ENCODE measurements around the gene CORO2B. TPM values are rescaled to one million over a fixed set of nuclear protein-coding genes. Genes with fewer than 3 reads are reported as not detected.
"Not testable (repeated sequence)": the region's sequence is repeated elsewhere in the genome, so short reads cannot be mapped to it uniquely, and the experiment has no call there.

CORO2B gene
- total RNA-seq, 1 donor from 2014 or later = 2.7 TPM

DNA sequence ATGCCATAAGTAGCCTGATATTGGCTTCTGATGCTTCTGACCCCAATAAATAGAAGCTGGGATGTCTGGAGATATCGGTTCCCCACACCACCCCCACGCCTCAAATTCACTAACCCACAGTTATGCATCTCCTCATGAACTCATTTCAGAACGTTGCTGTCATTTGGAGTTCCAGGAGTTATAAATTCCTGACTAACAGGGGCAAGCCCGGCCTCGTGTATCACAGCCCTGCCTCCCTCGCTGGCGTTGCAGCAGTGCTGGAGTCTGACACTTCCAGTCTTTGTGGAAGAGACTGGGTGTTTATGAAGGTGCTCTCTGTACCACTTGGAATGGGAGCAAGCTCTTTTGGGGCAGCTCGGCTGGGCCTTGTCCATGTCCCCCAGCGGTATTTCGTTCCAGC lies 140.9 kb downstream of the CORO2B start:
- intact Hi-C loops (cut with DNase I) = no loop called here
- DNase-seq (ENCODE audit: low spot score) = no peak

- no peak for DNase-seq (ENCODE audit: low spot score)
- intact Hi-C loops (cut with DNase I) = no loop called here
Observed at GRCh38 chr15:68721886-68722285, 143.1 kb downstream of the CORO2B start.

DNA sequence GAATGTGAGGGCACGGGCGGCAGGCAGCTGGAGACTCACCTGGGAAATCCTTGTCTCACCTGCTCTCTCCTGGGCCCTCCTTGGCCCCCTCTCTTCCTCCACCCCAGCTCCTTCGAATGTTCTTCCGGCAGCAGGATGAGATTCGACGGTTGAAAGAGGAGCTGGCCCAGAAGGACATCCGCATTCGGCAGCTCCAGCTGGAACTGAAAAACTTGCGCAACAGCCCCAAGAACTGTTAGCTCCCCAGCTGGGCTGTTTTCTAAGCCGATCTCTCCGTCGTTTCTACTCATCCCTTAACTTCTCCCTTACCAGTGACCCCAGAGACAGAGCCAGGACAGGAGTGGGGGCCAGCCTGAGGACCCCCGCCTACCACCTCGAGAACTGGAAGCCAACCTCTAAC lies 146.9 kb downstream of the CORO2B start:
- intact Hi-C loops (cut with DNase I) = loop anchor here (5.0 kb wide), 1 partner anchor 168 kb away; no protein-coding TSS in a partner anchor
- peak; percentile 82 for DNase-seq (ENCODE audit: low spot score)

DNA sequence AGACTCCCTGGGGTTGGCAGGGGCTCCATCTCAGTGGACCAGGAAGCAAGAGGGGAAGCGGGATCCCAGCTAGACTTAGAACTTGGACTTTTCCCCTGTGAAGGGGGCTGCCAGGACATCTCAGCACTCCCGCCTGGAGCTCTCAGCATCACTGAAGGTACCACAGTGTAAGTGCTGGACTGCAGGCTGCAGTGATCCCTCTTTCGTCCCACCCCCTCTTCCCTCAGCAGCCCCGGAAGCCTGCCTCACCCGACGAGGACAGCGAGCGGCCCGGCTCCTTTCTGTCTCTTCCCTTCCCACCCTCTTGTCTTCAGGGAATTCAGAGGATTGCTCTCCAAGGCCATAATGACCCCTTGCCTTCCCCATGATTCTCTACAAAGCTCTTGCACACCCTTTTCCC lies 147.5 kb downstream of the CORO2B start:
- peak; percentile 69 for DNase-seq (ENCODE audit: low spot score)
- intact Hi-C loops (cut with DNase I) = loop anchor here (5.0 kb wide), 1 partner anchor 169 kb away; no protein-coding TSS in a partner anchor

DNA sequence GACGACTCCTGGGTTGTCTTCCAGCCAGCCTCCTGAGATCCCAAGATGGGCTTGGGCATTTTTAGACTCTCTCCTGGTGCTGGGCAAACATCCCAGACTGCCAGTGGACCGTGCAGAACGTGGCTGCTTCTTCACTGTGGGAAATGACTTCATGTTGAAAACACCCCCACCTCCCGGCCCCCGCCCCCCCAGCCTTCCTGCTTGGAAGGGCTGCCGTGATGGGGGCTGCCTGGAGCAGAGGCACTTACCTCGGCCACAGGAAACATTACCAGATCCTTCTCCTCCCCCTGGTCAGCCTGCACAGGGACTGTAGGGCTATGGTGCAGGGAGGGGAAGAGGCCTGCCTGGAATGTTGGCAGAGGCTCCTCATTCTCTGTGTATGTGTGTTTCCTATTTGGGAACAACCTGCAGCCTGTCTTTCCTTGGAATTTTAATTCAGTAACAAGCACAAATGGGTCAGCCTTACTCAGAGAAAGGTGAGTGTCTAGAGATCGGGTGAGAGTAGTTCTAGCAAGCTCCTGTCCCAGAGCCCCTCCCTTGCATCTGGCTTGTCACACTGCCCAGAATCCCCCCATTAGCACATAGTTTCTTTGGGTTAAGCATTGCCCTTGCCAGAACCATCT lies 151.1 kb downstream of the CORO2B start:
- intact Hi-C loops (cut with DNase I) = loop anchor here (2.0 to 5.0 kb wide), 3 partner anchors 25 to 173 kb away; partner anchors contain the start of gene ANP32A
- peak; percentile 80 for DNase-seq (ENCODE audit: low spot score)

DNA sequence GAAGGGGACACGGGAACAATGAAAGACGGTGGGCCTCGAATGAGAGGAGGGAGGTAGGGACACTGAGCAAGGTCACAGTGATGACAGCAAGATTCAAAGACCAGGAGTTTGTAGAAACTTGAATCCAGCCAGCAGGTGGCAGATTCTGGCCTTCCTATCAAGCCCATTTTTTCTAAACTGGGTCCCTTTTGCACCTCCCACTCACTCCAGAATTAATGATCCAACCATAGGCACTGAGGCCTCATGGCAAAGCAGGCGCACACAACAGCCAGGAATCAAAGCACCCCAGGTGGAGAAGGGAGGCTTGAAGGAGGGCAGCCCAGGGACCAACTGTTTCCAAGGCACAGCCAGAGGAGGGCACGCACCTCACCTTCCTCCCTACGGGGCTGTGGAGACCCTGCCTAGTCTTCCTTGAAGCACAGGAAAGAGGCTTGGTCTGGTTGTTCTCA lies 151.7 kb downstream of the CORO2B start:
- DNase-seq (ENCODE audit: low spot score) = peak; percentile 70
- intact Hi-C loops (cut with DNase I) = loop anchor here (2.0 to 5.0 kb wide), 2 partner anchors 26 to 92 kb away; partner anchors contain the start of gene ANP32A

GRCh38 chr15:68730976-68731897 lies 152.4 kb downstream of the CORO2B start:
- DNase-seq (ENCODE audit: low spot score) = peak; percentile 77
- intact Hi-C loops (cut with DNase I) = loop anchor here (2.0 to 5.0 kb wide), 2 partner anchors 26 to 91 kb away; partner anchors contain the start of gene ANP32A

DNA sequence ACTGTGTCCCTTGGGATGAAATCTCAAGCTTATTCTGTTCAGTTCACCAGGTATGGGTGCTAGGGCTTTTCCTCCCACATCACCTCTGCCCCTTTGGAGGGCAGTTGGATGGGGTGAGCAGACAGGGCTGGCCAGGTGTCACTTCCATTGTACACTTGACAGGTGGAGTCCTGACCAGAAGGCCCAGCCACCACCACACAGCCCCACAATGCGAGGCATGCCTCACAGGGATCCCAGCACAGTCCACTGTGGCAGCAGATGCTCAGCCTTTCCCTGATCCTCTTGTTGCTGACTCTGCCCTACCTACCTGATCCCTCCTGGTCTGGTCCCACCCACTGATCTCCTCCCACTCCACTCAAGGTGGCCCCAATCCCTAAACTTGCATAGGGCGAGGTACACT lies 153.7 kb downstream of the CORO2B start:
- DNase-seq (ENCODE audit: low spot score) = peak; percentile 66
- intact Hi-C loops (cut with DNase I) = loop anchor here (1.0 to 5.0 kb wide), 2 partner anchors 90 to 143 kb away; partner anchors contain the start of gene ANP32A

DNA sequence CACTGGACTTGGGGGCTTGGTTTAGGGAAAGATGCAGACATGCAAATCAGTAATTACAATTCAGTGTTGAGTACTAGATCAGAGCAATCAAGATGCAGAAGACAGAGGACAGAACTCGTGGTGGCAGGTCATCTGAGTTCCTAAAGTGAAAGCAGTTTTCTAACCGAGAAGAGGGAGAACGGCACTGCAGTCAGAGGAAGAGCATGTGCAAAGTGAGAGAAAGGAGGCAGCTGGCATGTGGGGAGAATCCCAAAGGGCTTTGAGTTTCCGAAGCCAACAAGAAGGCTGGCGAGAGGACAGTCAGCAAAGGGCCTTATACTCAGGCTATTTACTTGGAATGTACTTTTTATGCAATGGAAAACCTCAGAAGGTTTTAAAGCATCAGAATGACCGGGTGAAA lies 154.9 kb downstream of the CORO2B start:
- DNase-seq (ENCODE audit: low spot score) = peak; percentile 19
- intact Hi-C loops (cut with DNase I) = loop anchor here (5.0 kb wide), 1 partner anchor 89 kb away; the partner anchor contains the start of gene ANP32A

GRCh38 chr15:68734352-68734751 lies 155.6 kb downstream of the CORO2B start:
- intact Hi-C loops (cut with DNase I) = loop anchor here (5.0 kb wide), 1 partner anchor 88 kb away; the partner anchor contains the start of gene ANP32A
- no peak for DNase-seq (ENCODE audit: low spot score)

DNA sequence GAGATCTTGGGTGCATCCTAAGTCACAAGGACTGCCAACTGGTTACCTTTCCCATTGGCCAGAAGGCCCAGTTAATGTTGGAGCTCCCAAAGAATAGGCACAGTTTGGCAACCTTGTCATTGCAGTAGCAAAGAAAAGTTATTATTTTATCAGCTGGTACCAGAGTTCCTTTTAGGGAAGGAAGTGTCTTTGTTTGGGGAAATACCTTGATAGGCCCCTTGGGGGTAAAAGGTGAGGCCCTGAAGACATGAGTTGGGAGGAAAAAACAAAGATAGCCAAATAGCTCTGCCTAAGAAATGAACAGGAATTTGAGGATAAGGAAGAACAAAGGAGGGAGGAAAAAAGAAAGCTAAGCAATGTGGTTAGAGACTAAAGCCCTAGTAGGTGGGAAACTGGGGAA lies 156.1 kb downstream of the CORO2B start:
- intact Hi-C loops (cut with DNase I) = loop anchor here (5.0 kb wide), 1 partner anchor 87 kb away; the partner anchor contains the start of gene ANP32A
- no peak for DNase-seq (ENCODE audit: low spot score)

GRCh38 chr15:68735610-68736009 lies 156.8 kb downstream of the CORO2B start:
- DNase-seq (ENCODE audit: low spot score) = no peak
- intact Hi-C loops (cut with DNase I) = no loop called here

DNA sequence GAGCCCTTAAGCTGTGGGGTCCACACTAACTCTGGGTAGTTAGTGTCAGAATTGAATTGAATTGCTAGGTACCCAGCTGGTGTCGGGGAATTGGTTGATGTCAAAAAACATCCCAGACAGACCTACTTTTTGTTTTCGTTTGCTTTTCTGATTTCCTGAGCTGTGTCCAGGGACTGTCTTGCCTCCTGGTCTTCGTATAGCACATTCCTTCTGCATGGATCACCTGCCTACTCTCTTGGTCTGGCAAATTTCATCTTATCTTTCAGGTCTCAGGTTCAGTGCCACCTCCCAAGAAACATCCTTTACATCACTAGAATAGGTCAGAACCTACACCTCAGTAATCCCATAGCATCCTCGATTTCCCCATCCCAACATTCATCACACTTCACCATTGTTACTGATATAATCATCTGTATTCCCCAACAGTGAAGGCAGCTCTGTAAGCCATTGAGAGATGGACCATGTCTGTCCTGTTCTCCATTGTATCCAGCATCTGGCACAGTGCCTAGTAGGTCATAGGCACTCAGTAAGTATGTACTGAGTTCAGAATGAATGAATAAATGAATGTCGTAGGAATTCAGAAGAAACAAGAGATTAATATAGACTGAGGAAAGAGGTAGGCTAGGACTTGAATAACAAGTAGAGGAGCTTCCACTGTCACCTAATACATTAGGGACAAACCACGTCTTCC lies 160.7 kb downstream of the CORO2B start:
- no peak for DNase-seq (ENCODE audit: low spot score)

DNA sequence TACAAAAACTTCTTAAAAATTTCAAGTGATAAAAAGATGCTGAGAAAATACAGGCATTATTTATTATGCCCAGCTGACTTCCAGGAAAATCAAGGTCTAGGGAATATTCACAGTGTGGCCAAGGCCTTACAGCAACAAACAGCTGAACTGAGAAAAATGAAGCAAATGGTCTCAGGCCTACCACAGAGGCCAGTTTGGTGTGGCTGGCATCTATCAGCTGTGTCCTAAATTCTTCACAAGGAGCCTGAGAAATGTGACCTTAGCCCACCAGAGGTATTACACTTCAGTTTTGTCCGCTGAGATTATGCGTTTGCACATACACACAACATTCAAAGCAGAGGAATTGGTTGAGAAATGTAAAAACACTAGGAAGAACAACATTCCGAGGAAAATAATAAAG lies 164.5 kb downstream of the CORO2B start:
- DNase-seq (ENCODE audit: low spot score) = no peak

More for the DNA sequence above, 160.7 kb downstream of the CORO2B start:
- intact Hi-C loops (cut with DNase I) = no loop called here

GRCh38 chr15:68749365-68749764 lies 170.6 kb downstream of the CORO2B start:
- no peak for DNase-seq (ENCODE audit: low spot score)
- intact Hi-C loops (cut with DNase I) = no loop called here

More for the DNA sequence above, 164.5 kb downstream of the CORO2B start:
- intact Hi-C loops (cut with DNase I) = no loop called here

DNA sequence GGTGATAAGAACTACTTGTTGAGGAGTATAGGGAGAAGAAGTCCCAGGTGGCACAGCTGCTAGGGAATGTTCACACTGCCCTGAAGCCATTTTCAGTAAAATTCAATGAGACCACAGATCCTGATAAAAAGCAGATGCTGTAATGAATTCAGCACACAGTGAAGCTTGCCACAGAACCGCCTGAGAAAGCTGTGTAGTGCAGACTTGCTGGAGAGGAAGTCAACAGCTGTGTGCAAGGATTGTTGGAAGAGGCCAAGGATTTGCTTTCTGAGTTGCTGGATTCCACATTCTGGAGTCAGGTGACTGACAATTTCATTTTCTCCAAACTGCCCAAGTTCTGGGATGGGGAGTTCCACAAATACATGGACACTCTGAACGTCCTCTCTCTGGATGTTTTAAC lies 171.0 kb downstream of the CORO2B start:
- intact Hi-C loops (cut with DNase I) = no loop called here
- no peak for DNase-seq (ENCODE audit: low spot score)

- intact Hi-C loops (cut with DNase I) = no loop called here
- DNase-seq (ENCODE audit: low spot score) = no peak
Observed at GRCh38 chr15:68751622-68752021, 172.8 kb downstream of the CORO2B start.

- no peak for DNase-seq (ENCODE audit: low spot score)
- intact Hi-C loops (cut with DNase I) = no loop called here
Observed at GRCh38 chr15:68755731-68756130, 176.9 kb downstream of the CORO2B start.

- DNase-seq (ENCODE audit: low spot score); intact Hi-C loops (cut with DNase I): not testable (repeated sequence)
Observed at GRCh38 chr15:68759982-68760579, 181.3 kb downstream of the CORO2B start.

Data from cardiac septum (tissue), 1 donor.